GM23338 (cell line): Measurements from ENCODE around the gene MMAB.

Source experiments
- EZH2 ChIP-seq: fragments of 200-600 bp; sonication (generic); IDR thresholded peaks from one replicate; pipeline ENCODE4 v1.8.0; 2017; ENCODE audit warnings: antibody characterized with exemption, mild to moderate bottlenecking, low read depth; ENCODE audit not compliant: unreplicated experiment
- POLR2AphosphoS5 ChIP-seq: IDR thresholded peaks from 2 replicates; pipeline ENCODE4 v1.6.1; 2016; ENCODE audit warnings: antibody characterized with exemption, low read depth
- TF ChIP-seq, protein P1 (sequence below), 2 experiments: fragments of 200-600 bp in 1 of 2; sonication (generic) in 1 of 2; conservative IDR thresholded peaks; 2 replicates each; pipeline versions ENCODE4 v1.5.1 to v1.6.1; 2016 to 2017; ENCODE audit warnings: antibody characterized with exemption in 2 of 2, low read depth in 2 of 2, mild to moderate bottlenecking in 2 of 2, moderate library complexity in 1 of 2
- TF ChIP-seq, protein P2 (sequence below): IDR thresholded peaks from one replicate; pipeline ENCODE4 v1.6.1; 2018; ENCODE audit warnings: antibody characterized with exemption; ENCODE audit not compliant: unreplicated experiment

- TF ChIP-seq EZH2: no peak
- TF ChIP-seq, protein P1, sequence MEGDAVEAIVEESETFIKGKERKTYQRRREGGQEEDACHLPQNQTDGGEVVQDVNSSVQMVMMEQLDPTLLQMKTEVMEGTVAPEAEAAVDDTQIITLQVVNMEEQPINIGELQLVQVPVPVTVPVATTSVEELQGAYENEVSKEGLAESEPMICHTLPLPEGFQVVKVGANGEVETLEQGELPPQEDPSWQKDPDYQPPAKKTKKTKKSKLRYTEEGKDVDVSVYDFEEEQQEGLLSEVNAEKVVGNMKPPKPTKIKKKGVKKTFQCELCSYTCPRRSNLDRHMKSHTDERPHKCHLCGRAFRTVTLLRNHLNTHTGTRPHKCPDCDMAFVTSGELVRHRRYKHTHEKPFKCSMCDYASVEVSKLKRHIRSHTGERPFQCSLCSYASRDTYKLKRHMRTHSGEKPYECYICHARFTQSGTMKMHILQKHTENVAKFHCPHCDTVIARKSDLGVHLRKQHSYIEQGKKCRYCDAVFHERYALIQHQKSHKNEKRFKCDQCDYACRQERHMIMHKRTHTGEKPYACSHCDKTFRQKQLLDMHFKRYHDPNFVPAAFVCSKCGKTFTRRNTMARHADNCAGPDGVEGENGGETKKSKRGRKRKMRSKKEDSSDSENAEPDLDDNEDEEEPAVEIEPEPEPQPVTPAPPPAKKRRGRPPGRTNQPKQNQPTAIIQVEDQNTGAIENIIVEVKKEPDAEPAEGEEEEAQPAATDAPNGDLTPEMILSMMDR (conservative IDR thresholded peaks at IDR 0.05; ENCODE audit: low read depth in 2 of 2): no peak
- TF ChIP-seq, protein P2, sequence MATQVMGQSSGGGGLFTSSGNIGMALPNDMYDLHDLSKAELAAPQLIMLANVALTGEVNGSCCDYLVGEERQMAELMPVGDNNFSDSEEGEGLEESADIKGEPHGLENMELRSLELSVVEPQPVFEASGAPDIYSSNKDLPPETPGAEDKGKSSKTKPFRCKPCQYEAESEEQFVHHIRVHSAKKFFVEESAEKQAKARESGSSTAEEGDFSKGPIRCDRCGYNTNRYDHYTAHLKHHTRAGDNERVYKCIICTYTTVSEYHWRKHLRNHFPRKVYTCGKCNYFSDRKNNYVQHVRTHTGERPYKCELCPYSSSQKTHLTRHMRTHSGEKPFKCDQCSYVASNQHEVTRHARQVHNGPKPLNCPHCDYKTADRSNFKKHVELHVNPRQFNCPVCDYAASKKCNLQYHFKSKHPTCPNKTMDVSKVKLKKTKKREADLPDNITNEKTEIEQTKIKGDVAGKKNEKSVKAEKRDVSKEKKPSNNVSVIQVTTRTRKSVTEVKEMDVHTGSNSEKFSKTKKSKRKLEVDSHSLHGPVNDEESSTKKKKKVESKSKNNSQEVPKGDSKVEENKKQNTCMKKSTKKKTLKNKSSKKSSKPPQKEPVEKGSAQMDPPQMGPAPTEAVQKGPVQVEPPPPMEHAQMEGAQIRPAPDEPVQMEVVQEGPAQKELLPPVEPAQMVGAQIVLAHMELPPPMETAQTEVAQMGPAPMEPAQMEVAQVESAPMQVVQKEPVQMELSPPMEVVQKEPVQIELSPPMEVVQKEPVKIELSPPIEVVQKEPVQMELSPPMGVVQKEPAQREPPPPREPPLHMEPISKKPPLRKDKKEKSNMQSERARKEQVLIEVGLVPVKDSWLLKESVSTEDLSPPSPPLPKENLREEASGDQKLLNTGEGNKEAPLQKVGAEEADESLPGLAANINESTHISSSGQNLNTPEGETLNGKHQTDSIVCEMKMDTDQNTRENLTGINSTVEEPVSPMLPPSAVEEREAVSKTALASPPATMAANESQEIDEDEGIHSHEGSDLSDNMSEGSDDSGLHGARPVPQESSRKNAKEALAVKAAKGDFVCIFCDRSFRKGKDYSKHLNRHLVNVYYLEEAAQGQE: no peak
- TF ChIP-seq POLR2AphosphoS5: no peak
Measured at GRCh38 chr12:109607618-109608017, 34.3 kb upstream of the MMAB start.
